ENCODE measurements around the gene DENND1A.

The DENND1A gene

DNA sequence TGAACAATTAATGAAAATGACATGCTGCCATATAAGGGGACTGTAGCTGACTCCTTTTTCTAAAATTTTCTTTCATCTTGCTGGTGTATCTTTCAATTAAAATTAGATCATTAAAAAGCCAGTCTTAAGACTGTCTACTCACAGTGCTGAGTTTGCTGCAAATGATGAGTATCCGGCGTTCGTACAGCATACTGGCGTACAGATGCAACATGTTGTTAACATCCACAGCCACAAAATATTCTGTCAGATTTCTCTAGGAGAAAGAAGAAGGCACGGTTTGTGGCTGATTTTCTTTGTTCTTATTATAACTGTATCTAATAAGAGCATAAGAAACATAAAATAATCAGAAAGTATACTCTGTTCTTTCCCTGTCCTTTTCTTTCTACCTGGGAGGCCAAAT lies 278.1 kb downstream of the DENND1A start:
- H3K27me3 ChIP-seq (ENCODE audit: control insufficient read depth, insufficient read depth, low read length): no peaks in the 10 kb centered on the region
- H3K4me2 ChIP-seq (ENCODE audit: low read length): no peak overlapping the region
- H3K9me3 ChIP-seq (replicated peaks; ENCODE audit: low read length): no peaks in the 10 kb centered on the region
- no peak overlapping the region for H3K4me3 ChIP-seq (ENCODE audit: low read length)
- no peaks in the 10 kb centered on the region for H3K36me3 ChIP-seq (ENCODE audit: insufficient read depth, low read length)
- no peak overlapping the region for H3K9ac ChIP-seq (ENCODE audit: low read depth, low read length)
- H3K4me1 ChIP-seq (ENCODE audit: control insufficient read depth, insufficient read depth, low read length): no peaks in the 10 kb centered on the region

DNA sequence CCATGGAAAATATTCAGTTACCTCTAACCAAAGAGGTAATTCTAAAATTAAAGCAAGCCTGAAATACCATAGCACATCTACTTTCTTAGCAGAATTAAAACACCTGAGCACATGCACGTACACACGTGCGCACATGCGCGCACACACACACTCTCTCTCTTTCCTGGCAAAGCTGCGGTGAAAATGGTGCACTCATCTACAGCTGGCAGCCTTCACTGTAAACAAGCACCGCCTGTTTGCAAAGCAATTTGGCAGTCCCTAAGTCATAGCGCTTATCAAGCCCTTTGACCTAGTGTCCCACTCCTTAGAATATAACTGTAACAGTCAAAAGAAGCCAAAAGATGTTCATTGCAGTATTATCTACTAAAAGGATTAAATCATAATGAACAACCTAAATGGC lies 278.7 kb downstream of the DENND1A start:
- Histone ChIP-seq H3K27me3 (ENCODE audit: control insufficient read depth, insufficient read depth, low read length) (no peaks in the 10 kb centered on the region), H3K4me1 (ENCODE audit: control insufficient read depth, insufficient read depth, low read length) (no peaks in the 10 kb centered on the region), H3K9ac (ENCODE audit: low read depth, low read length) (no peak overlapping the region), H3K9me3 (replicated peaks; ENCODE audit: low read length) (no peaks in the 10 kb centered on the region), H3K36me3 (ENCODE audit: insufficient read depth, low read length) (no peaks in the 10 kb centered on the region), H3K4me2 (ENCODE audit: low read length) (no peak overlapping the region), H3K4me3 (ENCODE audit: low read length) (no peak overlapping the region)

DNA sequence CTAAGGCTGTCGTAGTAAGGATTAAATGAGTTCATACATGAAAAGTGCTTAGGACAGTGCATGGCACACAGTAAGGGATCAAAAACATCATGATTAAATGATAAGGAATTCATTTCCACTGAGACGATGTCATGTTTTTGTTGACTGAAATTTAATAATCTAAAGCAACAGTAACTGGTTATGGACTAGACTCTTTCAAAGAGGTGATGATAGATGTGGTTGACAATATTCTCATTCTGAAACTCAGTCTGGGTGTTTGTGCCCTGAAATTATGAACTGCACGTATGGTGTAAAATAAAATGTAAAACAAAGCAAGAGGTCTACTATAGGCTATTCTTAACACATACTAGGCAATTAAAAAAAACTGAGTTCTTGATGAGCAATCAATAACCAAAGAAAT lies 280.0 kb downstream of the DENND1A start:
- H3K4me2 ChIP-seq (ENCODE audit: low read length): no peak overlapping the region
- H3K4me3 ChIP-seq (ENCODE audit: low read length): no peak overlapping the region
- H3K27me3 ChIP-seq (ENCODE audit: control insufficient read depth, insufficient read depth, low read length): no peaks in the 10 kb centered on the region
- no peaks in the 10 kb centered on the region for H3K9me3 ChIP-seq (replicated peaks; ENCODE audit: low read length)
- H3K36me3 ChIP-seq (ENCODE audit: insufficient read depth, low read length): no peaks in the 10 kb centered on the region
- no peak overlapping the region for H3K9ac ChIP-seq (ENCODE audit: low read depth, low read length)
- H3K4me1 ChIP-seq (ENCODE audit: control insufficient read depth, insufficient read depth, low read length): no peaks in the 10 kb centered on the region

DNA sequence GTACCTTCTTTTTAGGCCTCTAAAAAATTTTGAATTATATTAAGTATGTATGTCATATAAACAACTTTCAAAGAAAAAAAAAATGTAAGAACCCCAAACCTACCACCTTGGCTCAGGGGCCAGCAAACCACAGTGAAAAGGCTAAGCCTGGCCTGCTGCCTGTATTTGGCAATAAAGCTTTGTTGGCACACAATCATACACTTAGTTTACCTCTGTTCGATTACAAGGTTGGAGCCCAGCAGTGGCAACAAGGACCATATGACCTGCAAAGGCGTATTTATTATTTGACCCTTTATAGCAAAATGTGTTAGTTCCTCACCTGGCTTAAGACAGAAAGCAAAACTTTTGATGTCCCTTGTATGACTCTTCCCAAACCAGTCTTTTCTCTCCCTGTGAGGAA lies 282.8 kb downstream of the DENND1A start:
- H3K9ac ChIP-seq (ENCODE audit: low read depth, low read length): no peak overlapping the region
- H3K36me3 ChIP-seq (ENCODE audit: insufficient read depth, low read length): no peaks in the 10 kb centered on the region
- no peak overlapping the region for H3K4me2 ChIP-seq (ENCODE audit: low read length)
- H3K4me3 ChIP-seq (ENCODE audit: low read length): no peak overlapping the region
- H3K27me3 ChIP-seq (ENCODE audit: control insufficient read depth, insufficient read depth, low read length): no peaks in the 10 kb centered on the region
- H3K4me1 ChIP-seq (ENCODE audit: control insufficient read depth, insufficient read depth, low read length): no peaks in the 10 kb centered on the region
- no peaks in the 10 kb centered on the region for H3K9me3 ChIP-seq (replicated peaks; ENCODE audit: low read length)

DNA sequence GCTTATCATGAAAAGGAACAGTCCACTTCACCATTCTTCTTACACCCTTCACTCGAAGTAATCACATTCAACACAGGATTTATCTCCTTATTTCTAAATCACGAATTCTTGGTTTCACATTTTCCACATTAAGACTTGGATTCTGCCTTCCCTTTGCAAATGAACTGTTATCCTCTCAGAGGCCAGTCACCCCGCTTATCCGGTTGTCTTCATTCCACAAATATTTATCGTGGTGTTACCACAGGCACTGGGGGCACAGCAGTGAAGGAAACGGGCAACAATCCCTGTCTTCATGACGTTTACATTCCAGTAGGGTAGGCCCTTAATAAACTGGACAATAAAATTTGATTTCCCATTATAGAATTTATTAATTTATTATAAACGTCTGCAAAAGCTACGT lies 284.2 kb downstream of the DENND1A start:
- H3K9ac ChIP-seq (ENCODE audit: low read depth, low read length): no peak overlapping the region

DNA sequence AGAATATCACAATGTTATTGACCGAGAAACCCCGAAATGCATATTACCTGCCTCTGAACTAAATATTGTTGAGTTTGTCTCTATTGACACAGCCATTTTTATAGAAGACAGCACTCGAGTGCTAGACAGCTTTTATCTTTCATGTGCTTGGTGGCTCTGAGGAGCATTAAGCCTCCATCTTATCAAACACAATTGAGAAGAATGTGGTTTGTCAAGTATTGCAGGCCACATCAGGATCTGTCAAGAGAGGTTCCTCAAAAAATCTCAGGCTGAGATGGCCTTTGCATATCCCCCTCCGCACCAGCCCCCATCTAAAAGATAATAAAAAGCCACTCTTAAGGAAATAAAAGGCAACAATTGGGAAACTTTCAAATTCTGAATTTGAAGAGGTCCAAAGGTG lies 284.8 kb downstream of the DENND1A start:
- H3K36me3 ChIP-seq (ENCODE audit: insufficient read depth, low read length): no peaks in the 10 kb centered on the region
- H3K9me3 ChIP-seq (replicated peaks; ENCODE audit: low read length): no peaks in the 10 kb centered on the region
- no peak overlapping the region for H3K9ac ChIP-seq (ENCODE audit: low read depth, low read length)
- H3K4me1 ChIP-seq (ENCODE audit: control insufficient read depth, insufficient read depth, low read length): no peaks in the 10 kb centered on the region
- no peaks in the 10 kb centered on the region for H3K27me3 ChIP-seq (ENCODE audit: control insufficient read depth, insufficient read depth, low read length)
- H3K4me2 ChIP-seq (ENCODE audit: low read length): no peak overlapping the region
- no peak overlapping the region for H3K4me3 ChIP-seq (ENCODE audit: low read length)

More for the DNA sequence above, 284.2 kb downstream of the DENND1A start:
- Histone ChIP-seq H3K4me2 (ENCODE audit: low read length) (no peak overlapping the region), H3K27me3 (ENCODE audit: control insufficient read depth, insufficient read depth, low read length) (no peaks in the 10 kb centered on the region), H3K4me1 (ENCODE audit: control insufficient read depth, insufficient read depth, low read length) (no peaks in the 10 kb centered on the region), H3K9me3 (replicated peaks; ENCODE audit: low read length) (no peaks in the 10 kb centered on the region), H3K36me3 (ENCODE audit: insufficient read depth, low read length) (no peaks in the 10 kb centered on the region), H3K4me3 (ENCODE audit: low read length) (no peak overlapping the region)

DNA sequence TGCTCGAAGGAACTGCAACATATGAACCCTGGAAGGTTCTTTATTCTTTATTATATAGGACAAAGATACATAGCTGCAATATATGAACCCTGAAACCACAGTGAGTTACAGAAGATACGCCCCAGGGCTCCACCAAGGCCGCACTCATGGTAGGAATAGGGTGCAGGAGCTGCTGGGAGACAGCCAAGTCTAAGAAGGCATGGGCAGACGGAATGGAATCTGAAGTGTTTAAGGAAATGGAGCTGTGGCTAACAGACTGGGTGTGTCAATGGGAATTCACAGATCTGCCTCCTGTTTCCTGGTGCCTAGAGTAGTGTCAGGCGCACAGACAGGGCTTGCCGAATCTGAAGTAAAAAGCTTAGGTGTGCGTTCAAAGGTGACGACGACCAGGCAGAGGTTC lies 286.4 kb downstream of the DENND1A start:
- H3K9me3 ChIP-seq (replicated peaks; ENCODE audit: low read length): no peaks in the 10 kb centered on the region
- H3K36me3 ChIP-seq (ENCODE audit: insufficient read depth, low read length): no peaks in the 10 kb centered on the region
- no peaks in the 10 kb centered on the region for H3K27me3 ChIP-seq (ENCODE audit: control insufficient read depth, insufficient read depth, low read length)
- no peak overlapping the region for H3K4me2 ChIP-seq (ENCODE audit: low read length)
- no peak overlapping the region for H3K9ac ChIP-seq (ENCODE audit: low read depth, low read length)
- H3K4me1 ChIP-seq (ENCODE audit: control insufficient read depth, insufficient read depth, low read length): no peaks in the 10 kb centered on the region
- H3K4me3 ChIP-seq (ENCODE audit: low read length): no peak overlapping the region

DNA sequence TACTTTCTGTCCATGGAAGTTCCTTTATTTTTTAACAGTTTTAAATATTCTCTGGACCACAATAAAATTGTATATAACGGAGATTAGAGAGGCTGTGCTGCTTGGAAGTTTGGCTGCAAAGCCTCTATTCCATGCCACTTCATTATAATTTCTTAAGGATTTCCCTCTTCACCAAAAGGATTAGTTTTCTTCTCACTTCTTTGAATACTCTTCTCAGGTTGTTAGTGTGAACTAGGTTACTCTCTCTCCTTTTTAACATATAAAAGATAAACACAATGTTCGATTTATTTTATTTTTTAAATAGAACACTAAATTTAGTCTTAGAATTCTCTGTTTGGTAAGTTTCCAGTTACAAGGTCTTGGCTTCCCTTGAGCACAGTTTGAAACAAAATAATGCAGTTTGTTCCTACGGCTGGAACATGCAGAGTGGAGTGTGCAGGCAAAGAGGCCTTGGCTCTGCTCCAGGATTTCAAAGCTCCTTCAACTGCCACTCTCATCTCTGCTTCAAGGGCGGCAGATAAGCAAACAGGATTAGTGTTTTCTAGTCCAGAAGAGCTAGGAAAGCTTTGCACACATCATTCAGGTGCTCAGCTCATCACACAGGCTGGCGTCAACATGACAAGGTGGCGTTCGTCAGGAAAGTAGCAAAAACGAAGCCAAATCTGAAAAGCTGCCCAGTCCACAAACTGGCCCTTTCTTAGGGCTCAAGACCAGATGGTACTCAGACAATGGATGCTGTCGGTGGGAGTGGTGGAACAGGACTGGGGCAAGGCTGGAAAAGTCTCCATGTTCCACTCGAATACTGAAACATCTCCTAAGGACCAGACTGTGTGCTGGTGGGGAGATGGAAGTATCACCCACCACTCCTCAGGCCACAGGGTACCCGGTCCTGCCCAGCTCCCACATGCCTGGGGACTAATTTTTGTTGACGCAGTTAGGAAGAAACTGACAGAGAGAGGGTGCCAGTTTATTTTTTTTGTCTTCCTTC lies 287.3 kb downstream of the DENND1A start:
- Histone ChIP-seq H3K4me2 (ENCODE audit: low read length) (no peak overlapping the region), H3K4me3 (ENCODE audit: low read length) (no peak overlapping the region), H3K36me3 (ENCODE audit: insufficient read depth, low read length) (no peaks in the 10 kb centered on the region), H3K4me1 (ENCODE audit: control insufficient read depth, insufficient read depth, low read length) (no peaks in the 10 kb centered on the region), H3K9me3 (replicated peaks; ENCODE audit: low read length) (no peaks in the 10 kb centered on the region), H3K27me3 (ENCODE audit: control insufficient read depth, insufficient read depth, low read length) (no peaks in the 10 kb centered on the region), H3K9ac (ENCODE audit: low read depth, low read length) (no peak overlapping the region)

DNA sequence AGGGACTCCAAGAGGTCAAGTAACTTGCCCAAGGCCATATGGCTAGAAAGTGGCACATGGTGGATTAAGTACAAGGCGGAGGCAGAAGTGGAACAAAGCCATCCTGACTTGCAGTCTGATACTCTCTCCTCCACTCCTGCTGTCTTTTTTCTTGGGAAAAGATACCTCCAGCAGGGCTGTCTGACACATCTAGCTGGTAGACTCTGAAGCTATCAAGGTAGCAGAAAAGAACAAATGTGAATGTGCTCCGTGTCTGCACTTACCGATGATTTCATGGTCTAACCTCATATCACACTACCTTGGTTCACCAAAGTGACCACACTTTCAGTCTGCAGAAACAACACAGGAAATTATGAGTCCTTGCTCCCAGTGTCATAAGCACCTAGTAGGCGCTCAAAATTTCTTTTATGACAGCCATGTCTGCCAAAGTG lies 289.1 kb downstream of the DENND1A start:
- no peak overlapping the region for H3K4me3 ChIP-seq (ENCODE audit: low read length)
- H3K4me1 ChIP-seq (ENCODE audit: control insufficient read depth, insufficient read depth, low read length): no peaks in the 10 kb centered on the region
- H3K36me3 ChIP-seq (ENCODE audit: insufficient read depth, low read length): no peaks in the 10 kb centered on the region
- no peak overlapping the region for H3K4me2 ChIP-seq (ENCODE audit: low read length)
- H3K9me3 ChIP-seq (replicated peaks; ENCODE audit: low read length): no peaks in the 10 kb centered on the region
- H3K27me3 ChIP-seq (ENCODE audit: control insufficient read depth, insufficient read depth, low read length): no peaks in the 10 kb centered on the region
- no peak overlapping the region for H3K9ac ChIP-seq (ENCODE audit: low read depth, low read length)

DNA sequence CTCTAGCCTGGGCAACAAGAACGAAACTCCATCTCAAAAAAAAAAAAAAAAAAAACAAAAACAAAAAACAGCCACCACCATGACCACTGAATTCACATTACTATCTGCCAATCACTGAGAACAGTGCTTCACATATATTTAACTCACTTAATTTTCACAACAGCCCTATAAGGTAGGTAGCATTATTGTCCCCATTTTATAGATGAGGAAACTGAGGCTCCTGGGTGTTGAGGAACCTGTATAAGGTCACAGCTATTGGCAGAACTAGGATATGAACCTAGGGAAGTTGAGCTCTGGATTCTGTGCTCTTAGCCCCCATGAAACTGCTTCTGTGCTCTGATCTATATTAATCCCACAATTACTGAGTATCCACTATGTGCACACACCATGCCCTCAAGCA lies 290.2 kb downstream of the DENND1A start:
- Histone ChIP-seq H3K4me3 (ENCODE audit: low read length) (no peak overlapping the region), H3K36me3 (ENCODE audit: insufficient read depth, low read length) (no peaks in the 10 kb centered on the region), H3K4me2 (ENCODE audit: low read length) (no peak overlapping the region), H3K9ac (ENCODE audit: low read depth, low read length) (no peak overlapping the region), H3K9me3 (replicated peaks; ENCODE audit: low read length) (no peaks in the 10 kb centered on the region), H3K27me3 (ENCODE audit: control insufficient read depth, insufficient read depth, low read length) (no peaks in the 10 kb centered on the region), H3K4me1 (ENCODE audit: control insufficient read depth, insufficient read depth, low read length) (no peaks in the 10 kb centered on the region)

DNA sequence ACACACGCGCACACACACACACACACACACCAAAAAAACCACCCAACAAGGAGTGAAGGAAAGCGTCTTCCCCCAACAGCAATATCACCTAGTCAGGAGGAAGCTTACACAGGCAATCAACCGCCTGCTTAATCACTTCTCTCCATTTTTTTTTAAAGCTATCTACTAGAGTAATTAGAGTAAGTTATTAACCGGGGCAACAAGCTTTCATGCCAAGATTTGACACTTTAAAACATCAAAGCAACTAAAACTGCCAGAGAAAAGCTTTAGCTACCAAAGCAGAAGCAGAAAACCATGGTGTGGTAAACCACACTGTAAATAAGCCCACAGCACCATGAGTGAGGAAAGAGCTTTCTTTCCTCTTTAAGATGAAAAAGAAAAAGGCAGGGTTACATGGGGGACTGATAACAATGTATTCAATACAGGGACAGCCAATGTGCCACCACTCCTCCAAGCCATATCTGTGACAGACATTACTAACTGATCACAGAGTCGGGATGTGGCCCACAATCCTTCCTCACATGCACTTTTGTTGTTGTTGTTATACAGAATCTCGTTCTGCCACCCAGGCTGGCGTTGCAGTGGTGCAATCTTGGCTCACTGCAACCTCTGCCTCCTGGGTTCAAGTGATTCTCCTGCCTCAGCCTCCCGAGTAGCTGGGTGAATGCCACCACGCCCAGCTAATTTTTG lies 291.8 kb downstream of the DENND1A start:
- Histone ChIP-seq H3K27me3 (ENCODE audit: control insufficient read depth, insufficient read depth, low read length) (no peaks in the 10 kb centered on the region), H3K36me3 (ENCODE audit: insufficient read depth, low read length) (no peaks in the 10 kb centered on the region), H3K9me3 (replicated peaks; ENCODE audit: low read length) (no peaks in the 10 kb centered on the region), H3K4me1 (ENCODE audit: control insufficient read depth, insufficient read depth, low read length) (no peaks in the 10 kb centered on the region), H3K4me2 (ENCODE audit: low read length) (peak overlapping the region; percentile 74), H3K9ac (ENCODE audit: low read depth, low read length) (no peak overlapping the region), H3K4me3 (ENCODE audit: low read length) (peak overlapping the region; percentile 45)

Measured in skeletal muscle satellite cell (primary cell).